OCI-LY7 (cell line): ENCODE results near the gene HS3ST2. TPM values are rescaled to one million over a fixed set of nuclear protein-coding genes. Genes with fewer than 3 reads are reported as not detected.

Source experiments
- BruUV-seq: library from RNA; stranded (reverse); fragments of 400-500 nt; replicated peaks from 2 replicates; lab custom pipeline; 2021; lab: Mats Ljungman, UMichigan
- CTCF ChIA-PET: fragments of 300-600 bp; sonication (Branson Sonifier 250); formaldehyde crosslinking; loops from one replicate; lab custom pipeline; 2022; ENCODE audit warnings: antibody characterized with exemption; ENCODE audit not compliant: unreplicated experiment; lab: Charles Lee
- POLR2A ChIA-PET: fragments of 300-600 bp; sonication (Branson Sonifier 250); formaldehyde crosslinking; loops from one replicate; lab custom pipeline; 2022; ENCODE audit warnings: antibody characterized with exemption; lab: Charles Lee
- DNase-seq: peaks from one replicate; pipeline ENCODE4 v3.0.0-alpha.2; 2015; ENCODE audit warnings: low spot score
- H2AFZ ChIP-seq: fragments of 200-600 bp; sonication (generic), shearing (Covaris generic); 2 replicates; pipeline ENCODE4 v1.6.1; 2014; ENCODE audit warnings: mild to moderate bottlenecking, antibody characterized with exemption, low read length, moderate library complexity
- H3K27ac ChIP-seq: fragments of 200-600 bp; sonication (generic); 2 replicates; pipeline ENCODE4 v1.5.1; 2014; ENCODE audit warnings: mixed run types, low read depth, mild to moderate bottlenecking, moderate library complexity, low read length, inconsistent platforms; ENCODE audit not compliant: poor library complexity, severe bottlenecking
- H3K36me3 ChIP-seq: fragments of 200-600 bp; sonication (generic); 2 replicates; pipeline ENCODE4 v1.6.1; 2014; ENCODE audit warnings: mild to moderate bottlenecking, antibody characterized with exemption, low read length, moderate library complexity, mixed read lengths; ENCODE audit not compliant: insufficient read depth
- H3K4me1 ChIP-seq: fragments of 200-600 bp; sonication (generic); 2 replicates; pipeline ENCODE4 v1.5.1; 2014; ENCODE audit warnings: mild to moderate bottlenecking, low read length; ENCODE audit not compliant: insufficient read depth, poor library complexity, severe bottlenecking
- H3K4me2 ChIP-seq: fragments of 200-600 bp; sonication (generic); 2 replicates; pipeline ENCODE4 v1.6.1; 2014; ENCODE audit warnings: mild to moderate bottlenecking, low read length
- H3K4me3 ChIP-seq: fragments of 200-600 bp; sonication (generic); 2 replicates; pipeline ENCODE4 v1.5.1; 2014; ENCODE audit warnings: mild to moderate bottlenecking, low read depth, low read length; ENCODE audit not compliant: poor library complexity, severe bottlenecking
- H3K79me2 ChIP-seq: fragments of 200-600 bp; sonication (generic); 2 replicates; pipeline ENCODE4 v1.6.1; 2016; ENCODE audit warnings: low read depth, mild to moderate bottlenecking, low read length, moderate library complexity, mixed read lengths; ENCODE audit not compliant: insufficient read depth
- H3K9me2 ChIP-seq: fragments of 200-600 bp; sonication (generic); 2 replicates; pipeline ENCODE4 v1.6.1; 2016; ENCODE audit warnings: mild to moderate bottlenecking, low read length, mixed read lengths; ENCODE audit not compliant: insufficient read depth
- H3K9me3 ChIP-seq: fragments of 200-600 bp; sonication (generic); 2 replicates; pipeline ENCODE4 v1.6.1; 2014; ENCODE audit warnings: mild to moderate bottlenecking, mixed run types, low read length, mixed read lengths
- H4K20me1 ChIP-seq: fragments of 200-600 bp; sonication (generic); 2 replicates; pipeline ENCODE4 v1.6.1; 2014; ENCODE audit warnings: mild to moderate bottlenecking, antibody characterized with exemption, low read length, moderate library complexity, mixed read lengths; ENCODE audit not compliant: insufficient read depth
- EZH2phosphoT487 ChIP-seq: fragments of 200-600 bp; sonication (generic); IDR thresholded peaks from 2 replicates; pipeline ENCODE4 v1.6.1; 2018; ENCODE audit warnings: low read depth, borderline replicate concordance, mild to moderate bottlenecking, mixed run types, antibody characterized with exemption, low read length, moderate library complexity, mixed read lengths
- intact Hi-C: fragments of 100-400 bp; cut with micrococcal nuclease; formaldehyde crosslinking; loops from one replicate; pipeline ENCODE4 v1.10.0; 2022; ENCODE audit not compliant: unreplicated experiment
- total RNA-seq, 2 experiments: library from RNA; depleted of rRNA in 1 of 2; stranded (reverse); fragments of >200 nt in 1 of 2; shearing (Covaris generic) in 1 of 2; gene quantifications; 2 replicates each; pipeline ENCODE4 v1.2.3, GENCODE V29; 2014 to 2022
- TF ChIP-seq, protein P1 (sequence below): fragments of 200-600 bp; sonication (generic); conservative IDR thresholded peaks from 2 replicates; pipeline ENCODE4 v1.5.1; 2014; ENCODE audit warnings: mild to moderate bottlenecking, antibody characterized with exemption, low read length, moderate library complexity, mixed read lengths

The HS3ST2 gene
- total RNA-seq, 2 experiments from 2014 or later = not detected

GRCh38 chr16:22878955-22879354 is 65.0 kb downstream of the HS3ST2 start:
- ChIA-PET POLR2A (no interaction called here), CTCF (no interaction called here)
- TF ChIP-seq, protein P1, sequence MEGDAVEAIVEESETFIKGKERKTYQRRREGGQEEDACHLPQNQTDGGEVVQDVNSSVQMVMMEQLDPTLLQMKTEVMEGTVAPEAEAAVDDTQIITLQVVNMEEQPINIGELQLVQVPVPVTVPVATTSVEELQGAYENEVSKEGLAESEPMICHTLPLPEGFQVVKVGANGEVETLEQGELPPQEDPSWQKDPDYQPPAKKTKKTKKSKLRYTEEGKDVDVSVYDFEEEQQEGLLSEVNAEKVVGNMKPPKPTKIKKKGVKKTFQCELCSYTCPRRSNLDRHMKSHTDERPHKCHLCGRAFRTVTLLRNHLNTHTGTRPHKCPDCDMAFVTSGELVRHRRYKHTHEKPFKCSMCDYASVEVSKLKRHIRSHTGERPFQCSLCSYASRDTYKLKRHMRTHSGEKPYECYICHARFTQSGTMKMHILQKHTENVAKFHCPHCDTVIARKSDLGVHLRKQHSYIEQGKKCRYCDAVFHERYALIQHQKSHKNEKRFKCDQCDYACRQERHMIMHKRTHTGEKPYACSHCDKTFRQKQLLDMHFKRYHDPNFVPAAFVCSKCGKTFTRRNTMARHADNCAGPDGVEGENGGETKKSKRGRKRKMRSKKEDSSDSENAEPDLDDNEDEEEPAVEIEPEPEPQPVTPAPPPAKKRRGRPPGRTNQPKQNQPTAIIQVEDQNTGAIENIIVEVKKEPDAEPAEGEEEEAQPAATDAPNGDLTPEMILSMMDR = no peak
- no peak for TF ChIP-seq EZH2phosphoT487
- Histone ChIP-seq H2AFZ (no peak overlapping the region), H3K9me2 (no peaks in the 10 kb centered on the region), H3K4me1 (no peaks in the 10 kb centered on the region), H3K4me3 (no peak overlapping the region), H3K4me2 (no peak overlapping the region), H4K20me1 (no peaks in the 10 kb centered on the region), H3K79me2 (no peaks in the 10 kb centered on the region), H3K27ac (no peak overlapping the region), H3K36me3 (no peaks in the 10 kb centered on the region), H3K9me3 (no peaks in the 10 kb centered on the region)
- BruUV-seq = no TSS peak
- DNase-seq = no peak
- intact Hi-C loops = no loop called here

- no peaks in the 10 kb centered on the region for H3K79me2 ChIP-seq
- no peaks in the 10 kb centered on the region for H3K9me3 ChIP-seq
- no peak overlapping the region for H2AFZ ChIP-seq
- H3K36me3 ChIP-seq = no peaks in the 10 kb centered on the region
- CTCF ChIA-PET = no interaction called here
- no peak overlapping the region for H3K27ac ChIP-seq
- TF ChIP-seq EZH2phosphoT487 = no peak
- BruUV-seq = no TSS peak
- H3K4me2 ChIP-seq = no peak overlapping the region
- no peaks in the 10 kb centered on the region for H4K20me1 ChIP-seq
- no peaks in the 10 kb centered on the region for H3K4me1 ChIP-seq
- intact Hi-C loops = no loop called here
- no peak for DNase-seq
- no peak overlapping the region for H3K4me3 ChIP-seq
- no peaks in the 10 kb centered on the region for H3K9me2 ChIP-seq
- POLR2A ChIA-PET = no interaction called here
These were observed 65.5 kb downstream of the HS3ST2 start for GRCh38 chr16:22879466-22879865.

DNA sequence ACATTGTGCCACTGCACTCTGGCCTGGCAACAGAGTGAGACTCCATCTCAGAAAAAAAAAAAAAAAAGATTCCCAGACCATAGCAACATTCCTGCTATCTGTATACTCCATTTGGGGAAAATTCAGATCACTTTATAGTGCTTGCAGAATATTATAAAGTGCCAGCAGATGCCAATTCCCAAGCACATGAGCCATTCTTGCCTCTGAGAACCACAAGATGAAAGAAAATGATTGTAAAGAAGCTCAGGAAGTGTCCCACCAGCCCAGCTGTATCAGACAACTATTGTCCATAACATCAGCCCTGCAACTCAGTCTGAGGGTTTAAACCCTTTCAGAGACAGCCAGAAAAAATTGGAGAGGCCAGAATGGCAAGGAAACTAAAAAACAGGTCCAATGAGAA is 69.0 kb downstream of the HS3ST2 start:
- Histone ChIP-seq H3K9me3 (no peaks in the 10 kb centered on the region), H3K4me2 (no peak overlapping the region), H4K20me1 (no peaks in the 10 kb centered on the region), H3K9me2 (no peaks in the 10 kb centered on the region), H3K27ac (no peak overlapping the region), H2AFZ (no peak overlapping the region), H3K4me3 (no peak overlapping the region), H3K4me1 (no peaks in the 10 kb centered on the region), H3K79me2 (no peaks in the 10 kb centered on the region), H3K36me3 (no peaks in the 10 kb centered on the region)
- ChIA-PET POLR2A (no interaction called here), CTCF (no interaction called here)
- DNase-seq = no peak
- intact Hi-C loops = no loop called here
- TF ChIP-seq EZH2phosphoT487 = no peak
- TF ChIP-seq, protein P1 = no peak
- no TSS peak for BruUV-seq
